Vagina (tissue), 2 donors: Measurements from ENCODE around the gene TMEM91.

Source experiments
- POLR2A ChIP-seq, 2 donors: fragments of 450-650 bp; IDR thresholded peaks; one replicate each; pipeline ENCODE4 v1.6.1; 2017; ENCODE audit warnings: antibody characterized with exemption in 2 of 2, mild to moderate bottlenecking in 2 of 2, moderate library complexity in 2 of 2
- TF ChIP-seq, protein P1 (sequence below), 3 experiments: fragments of 450-650 bp in 2 of 3; fragments of 200-600 bp in 1 of 3; sonication (generic) in 1 of 3; IDR thresholded peaks; one replicate each; pipeline ENCODE4 v1.5.1; 2017 to 2019; ENCODE audit warnings: antibody characterized with exemption in 3 of 3, mild to moderate bottlenecking in 2 of 3, moderate library complexity in 2 of 3

- TF ChIP-seq, protein P1, sequence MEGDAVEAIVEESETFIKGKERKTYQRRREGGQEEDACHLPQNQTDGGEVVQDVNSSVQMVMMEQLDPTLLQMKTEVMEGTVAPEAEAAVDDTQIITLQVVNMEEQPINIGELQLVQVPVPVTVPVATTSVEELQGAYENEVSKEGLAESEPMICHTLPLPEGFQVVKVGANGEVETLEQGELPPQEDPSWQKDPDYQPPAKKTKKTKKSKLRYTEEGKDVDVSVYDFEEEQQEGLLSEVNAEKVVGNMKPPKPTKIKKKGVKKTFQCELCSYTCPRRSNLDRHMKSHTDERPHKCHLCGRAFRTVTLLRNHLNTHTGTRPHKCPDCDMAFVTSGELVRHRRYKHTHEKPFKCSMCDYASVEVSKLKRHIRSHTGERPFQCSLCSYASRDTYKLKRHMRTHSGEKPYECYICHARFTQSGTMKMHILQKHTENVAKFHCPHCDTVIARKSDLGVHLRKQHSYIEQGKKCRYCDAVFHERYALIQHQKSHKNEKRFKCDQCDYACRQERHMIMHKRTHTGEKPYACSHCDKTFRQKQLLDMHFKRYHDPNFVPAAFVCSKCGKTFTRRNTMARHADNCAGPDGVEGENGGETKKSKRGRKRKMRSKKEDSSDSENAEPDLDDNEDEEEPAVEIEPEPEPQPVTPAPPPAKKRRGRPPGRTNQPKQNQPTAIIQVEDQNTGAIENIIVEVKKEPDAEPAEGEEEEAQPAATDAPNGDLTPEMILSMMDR (IDR thresholded peaks at IDR 0.05) = peak in 1 of 3 experiments; percentile 2
- TF ChIP-seq POLR2A (IDR thresholded peaks at IDR 0.05) = peak in 1 of 2 donors; percentile 33
Observed at GRCh38 chr19:41363753-41364523, 12.4 kb upstream of the TMEM91 start, which contains the start of gene B9D2.
